ENCODE measurements around the gene GPN3. TPM values are rescaled to one million over a fixed set of nuclear protein-coding genes. Genes with fewer than 3 reads are reported as not detected.

Gene GPN3
- total and polyA plus RNA-seq, 2 of the 13 experiments (the other 11 are each of a cell fraction or from before 2014, with no cell fraction given) = 28.7 to 29.5 TPM

- TF ChIP-seq ZNF710 (CRISPR knock-in tag; IDR thresholded peaks at IDR 0.05; ENCODE audit: borderline replicate concordance) = 0 out of 2 replicates have a peak, but pooled peaks have one; percentile 60
- peak; percentile 55 for TF ChIP-seq ZFY (CRISPR knock-in tag; IDR thresholded peaks at IDR 0.05)
- TF ChIP-seq ZNF33A (CRISPR knock-in tag; IDR thresholded peaks at IDR 0.05; ENCODE audit: borderline replicate concordance) = peak; percentile 66; the same call in 1 of the 2 replicates
- TF ChIP-seq FOXC1 (CRISPR knock-in tag; IDR thresholded peaks at IDR 0.05; ENCODE audit: borderline replicate concordance) = 0 out of 2 replicates have a peak, but pooled peaks have one; percentile 45
- peak; percentile 33; the same call in 1 of the 2 replicates for TF ChIP-seq PITX1 (CRISPR knock-in tag; IDR thresholded peaks at IDR 0.05)
- peak; percentile 64; the same call in 1 of the 2 replicates for TF ChIP-seq IKZF5 (CRISPR knock-in tag; IDR thresholded peaks at IDR 0.05)
- TF ChIP-seq ZSCAN9 (CRISPR knock-in tag; IDR thresholded peaks at IDR 0.05; ENCODE audit: borderline replicate concordance) = peak; percentile 43; the same call in 1 of the 2 replicates
- peak; percentile 78; the same call in 1 of the 2 replicates for TF ChIP-seq IRF2 (CRISPR knock-in tag; IDR thresholded peaks at IDR 0.05)
- TF ChIP-seq ZNF224 (CRISPR knock-in tag; IDR thresholded peaks at IDR 0.05) = no peak
- TF ChIP-seq ZBTB21 (CRISPR knock-in tag; IDR thresholded peaks at IDR 0.05) = no peak
- TF ChIP-seq U2AF2 (IDR thresholded peaks at IDR 0.05; ENCODE audit: low read depth, low read length) = peak; percentile 44; the same call in 1 of the 2 replicates
- TF ChIP-seq ZNF639 (CRISPR knock-in tag; conservative IDR thresholded peaks at IDR 0.05) = peak; percentile 72; the same call in 1 of the 2 replicates
- TF ChIP-seq TEAD3 (CRISPR knock-in tag; optimal IDR thresholded peaks at IDR 0.05; ENCODE audit: borderline replicate concordance) = peak; percentile 92
- TF ChIP-seq YEATS2 (CRISPR knock-in tag; IDR thresholded peaks at IDR 0.05; ENCODE audit: borderline replicate concordance) = peak; percentile 94
- peak; percentile 90 for TF ChIP-seq HNRNPLL (IDR thresholded peaks at IDR 0.05; ENCODE audit: low read depth, low read length, poor library complexity, severe bottlenecking)
- peak; percentile 81 for TF ChIP-seq ZNF574 (CRISPR knock-in tag; IDR thresholded peaks at IDR 0.05)
- peak; percentile 66; the same call in 1 of the 2 replicates for TF ChIP-seq SATB2 (CRISPR knock-in tag; IDR thresholded peaks at IDR 0.05)
Measured at GRCh38 chr12:110468214-110469048, at the start of gene GPN3, which contains the start of gene FAM216A (continued).

Measured in HepG2 (cell line).